DOHH2 (cell line): ENCODE results near the gene SLC66A1.

Experiments used
- H3F3A ChIP-seq: fragments of 200-600 bp; sonication (generic), shearing (Covaris generic); 2 replicates; pipeline ENCODE4 v1.6.0; 2016; ENCODE audit warnings: antibody characterized with exemption, mild to moderate bottlenecking; ENCODE audit not compliant: control insufficient read depth, insufficient read depth
- H3K27ac ChIP-seq: fragments of 200-600 bp; sonication (generic); 2 replicates; pipeline ENCODE4 v1.5.1; 2014; ENCODE audit warnings: low read depth, mild to moderate bottlenecking, low read length, moderate library complexity
- H3K27me3 ChIP-seq: fragments of 200-600 bp; sonication (generic); 2 replicates; pipeline ENCODE4 v1.6.1; 2014; ENCODE audit warnings: mild to moderate bottlenecking, low read length, mixed read lengths; ENCODE audit not compliant: control insufficient read depth
- H3K36me3 ChIP-seq: fragments of 200-600 bp; sonication (generic); 2 replicates; pipeline ENCODE4 v1.6.1; 2014; ENCODE audit warnings: mild to moderate bottlenecking, low read length, moderate library complexity, mixed read lengths; ENCODE audit not compliant: control insufficient read depth
- H3K4me1 ChIP-seq: fragments of 200-600 bp; sonication (generic); 2 replicates; pipeline ENCODE4 v1.6.1; 2014; ENCODE audit warnings: mild to moderate bottlenecking, low read length, mixed read lengths; ENCODE audit not compliant: control insufficient read depth
- H3K4me2 ChIP-seq: fragments of 200-600 bp; sonication (generic); 2 replicates; pipeline ENCODE4 v1.6.0; 2014; ENCODE audit warnings: mild to moderate bottlenecking, low read length, moderate library complexity
- H3K4me3 ChIP-seq: fragments of 200-600 bp; sonication (generic); 2 replicates; pipeline ENCODE4 v1.5.1; 2014; ENCODE audit warnings: mild to moderate bottlenecking, low read length, mixed read lengths
- H3K79me2 ChIP-seq: fragments of 200-600 bp; sonication (generic); 2 replicates; pipeline ENCODE4 v1.6.1; 2014; ENCODE audit warnings: mild to moderate bottlenecking, low read length, mixed read lengths; ENCODE audit not compliant: control insufficient read depth
- H3K9me2 ChIP-seq: fragments of 200-600 bp; sonication (generic); replicated peaks from 2 replicates; pipeline ENCODE4 v1.6.1; 2014; ENCODE audit warnings: mild to moderate bottlenecking, low read length, mixed read lengths; ENCODE audit not compliant: control insufficient read depth
- H3K9me3 ChIP-seq: fragments of 200-600 bp; sonication (generic); 2 replicates; pipeline ENCODE4 v1.6.1; 2014; ENCODE audit warnings: antibody characterized with exemption, low read length, mixed read lengths; ENCODE audit not compliant: control insufficient read depth, insufficient read depth
- H4K20me1 ChIP-seq: fragments of 200-600 bp; sonication (generic); 2 replicates; pipeline ENCODE4 v1.6.0; 2014; ENCODE audit warnings: low read depth, mild to moderate bottlenecking, antibody characterized with exemption, low read length, moderate library complexity; ENCODE audit not compliant: control insufficient read depth, insufficient read depth
- CTCF ChIP-seq: fragments of 200-600 bp; sonication (generic); IDR thresholded peaks from one replicate; pipeline ENCODE4 v1.5.1; 2014; ENCODE audit warnings: antibody characterized with exemption, mild to moderate bottlenecking, low read depth, low read length; ENCODE audit not compliant: poor library complexity, severe bottlenecking
- EZH2phosphoT487 ChIP-seq: fragments of 200-600 bp; sonication (generic); IDR thresholded peaks from 2 replicates; pipeline ENCODE4 v1.6.1; 2017; ENCODE audit warnings: borderline replicate concordance, mild to moderate bottlenecking, antibody characterized with exemption, low read length, moderate library complexity, mixed read lengths

SLC66A1 gene

GRCh38 chr1:19363536-19364152, 51.5 kb downstream of the SLC66A1 start:
- H3K79me2 ChIP-seq: no peaks in the 10 kb centered on the region; the same call in 1 of the 2 replicates
- H3K4me3 ChIP-seq: no peak overlapping the region
- 0 out of 2 replicates have a peak, but pooled peaks cover 2% of the 10 kb centered on the region for H3K36me3 ChIP-seq
- H3K9me3 ChIP-seq: no peaks in the 10 kb centered on the region
- no peak overlapping the region for H3K27ac ChIP-seq
- no peaks in the 10 kb centered on the region for H3K4me1 ChIP-seq
- no peaks in the 10 kb centered on the region for H3K27me3 ChIP-seq
- TF ChIP-seq CTCF (no peak), EZH2phosphoT487 (no peak)
- 0 out of 2 replicates have a peak, but pooled peaks cover 3% of the 10 kb centered on the region for H4K20me1 ChIP-seq
- H3F3A ChIP-seq: no peaks in the 10 kb centered on the region
- no peak overlapping the region for H3K4me2 ChIP-seq
- no peaks in the 10 kb centered on the region for H3K9me2 ChIP-seq

DNA sequence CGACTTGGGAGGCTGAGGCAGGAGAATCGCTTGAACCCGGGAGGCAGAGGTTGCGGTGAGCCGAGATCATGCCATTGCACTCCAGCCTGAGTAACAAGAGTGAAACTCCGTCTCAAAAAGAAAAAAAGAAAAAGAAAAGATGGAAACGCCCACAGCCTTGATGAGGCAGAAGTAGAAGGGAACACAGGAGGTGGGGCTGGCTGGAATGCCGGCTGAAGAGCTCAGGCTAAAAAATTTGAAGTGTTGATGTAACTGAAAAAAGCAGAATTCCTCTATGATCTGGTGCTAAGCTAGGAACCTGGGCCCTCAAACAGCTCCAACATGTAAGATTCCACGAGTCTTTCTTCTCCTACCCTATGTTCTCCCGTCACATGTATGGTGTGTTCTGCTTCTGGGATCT, 53.6 kb downstream of the SLC66A1 start:
- 0 out of 2 replicates have a peak, but pooled peaks cover 3% of the 10 kb centered on the region for H4K20me1 ChIP-seq
- H3K36me3 ChIP-seq: no peaks in the 10 kb centered on the region
- H3K4me2 ChIP-seq: no peak overlapping the region
- no peaks in the 10 kb centered on the region for H3K27me3 ChIP-seq
- H3K9me3 ChIP-seq: no peaks in the 10 kb centered on the region
- no peak overlapping the region for H3K4me3 ChIP-seq
- H3K27ac ChIP-seq: no peak overlapping the region
- H3K79me2 ChIP-seq: no peaks in the 10 kb centered on the region; the same call in 1 of the 2 replicates
- no peaks in the 10 kb centered on the region for H3K4me1 ChIP-seq
- no peaks in the 10 kb centered on the region for H3K9me2 ChIP-seq
- no peaks in the 10 kb centered on the region for H3F3A ChIP-seq
- no peak for TF ChIP-seq EZH2phosphoT487
- TF ChIP-seq CTCF: no peak

GRCh38 chr1:19366599-19367536, 54.7 kb downstream of the SLC66A1 start:
- no peaks in the 10 kb centered on the region for H3K27me3 ChIP-seq
- H3K79me2 ChIP-seq: no peaks in the 10 kb centered on the region; the same call in 1 of the 2 replicates
- H3K36me3 ChIP-seq: no peaks in the 10 kb centered on the region
- H3K4me3 ChIP-seq: no peak overlapping the region
- H3K9me2 ChIP-seq: no peaks in the 10 kb centered on the region
- H3K4me1 ChIP-seq: no peaks in the 10 kb centered on the region
- H3K9me3 ChIP-seq: no peaks in the 10 kb centered on the region
- H3K4me2 ChIP-seq: no peak overlapping the region
- H3K27ac ChIP-seq: no peak overlapping the region
- 0 out of 2 replicates have a peak, but pooled peaks cover 3% of the 10 kb centered on the region for H4K20me1 ChIP-seq
- TF ChIP-seq CTCF (no peak), EZH2phosphoT487 (no peak)
- no peaks in the 10 kb centered on the region for H3F3A ChIP-seq
